Mesendoderm (in vitro differentiated cells): ENCODE measurements around the gene TMCC3.
"Not testable (repeated sequence)": the region's sequence is repeated elsewhere in the genome, so short reads cannot be mapped to it uniquely, and the experiment has no call there.

ENCODE experiments used
- DNase-seq: peaks from one replicate; pipeline ENCODE4 v3.0.0; 2013
- H2AK5ac ChIP-seq: 2 replicates; pipeline ENCODE4 v1.6.1; 2013; ENCODE audit warnings: low read length, inconsistent platforms
- H2BK120ac ChIP-seq: 2 replicates; pipeline ENCODE4 v1.6.1; 2013; ENCODE audit warnings: low read depth, mild to moderate bottlenecking, low read length, moderate library complexity, mixed read lengths
- H2BK15ac ChIP-seq: replicated peaks from 2 replicates; pipeline ENCODE4 v1.6.1; 2013; ENCODE audit warnings: low read depth, mild to moderate bottlenecking, moderate library complexity
- H2BK5ac ChIP-seq: 2 replicates; pipeline ENCODE4 v1.6.1; 2013; ENCODE audit warnings: low read length, inconsistent platforms
- H3K18ac ChIP-seq: 2 replicates; pipeline ENCODE4 v1.6.1; 2013; ENCODE audit warnings: mild to moderate bottlenecking, low read length, mixed read lengths
- H3K23ac ChIP-seq: one replicate; pipeline ENCODE4 v1.6.1; 2013; ENCODE audit warnings: low read length
- H3K27ac ChIP-seq: 2 replicates; pipeline ENCODE4 v1.5.1; 2013; ENCODE audit warnings: low read depth, mild to moderate bottlenecking, inconsistent platforms, low read length, moderate library complexity
- H3K27me3 ChIP-seq: 2 replicates; pipeline ENCODE4 v1.6.1; 2013; ENCODE audit warnings: low read length, control low read depth, mild to moderate bottlenecking, inconsistent platforms; ENCODE audit not compliant: insufficient read depth, poor library complexity
- H3K36me3 ChIP-seq: 2 replicates; pipeline ENCODE4 v1.6.1; 2013; ENCODE audit warnings: low read length, inconsistent platforms; ENCODE audit not compliant: control insufficient read depth, insufficient read depth
- H3K4ac ChIP-seq: one replicate; pipeline ENCODE4 v1.6.1; 2013; ENCODE audit warnings: low read depth, mild to moderate bottlenecking, low read length, moderate library complexity
- H3K4me1 ChIP-seq: 2 replicates; pipeline ENCODE4 v1.6.1; 2013; ENCODE audit warnings: low read depth, low read length, inconsistent platforms; ENCODE audit not compliant: control insufficient read depth
- H3K4me2 ChIP-seq: 2 replicates; pipeline ENCODE4 v1.6.1; 2013; ENCODE audit warnings: low read length
- H3K4me3 ChIP-seq: 2 replicates; pipeline ENCODE4 v1.5.1; 2013; ENCODE audit warnings: mild to moderate bottlenecking, low read length
- H3K56ac ChIP-seq: one replicate; pipeline ENCODE4 v1.6.1; 2013; ENCODE audit warnings: low read length
- H3K79me1 ChIP-seq: 2 replicates; pipeline ENCODE4 v1.6.1; 2013; ENCODE audit warnings: low read length, inconsistent platforms
- H3K79me2 ChIP-seq: 2 replicates; pipeline ENCODE4 v1.6.1; 2013; ENCODE audit warnings: mild to moderate bottlenecking, low read length; ENCODE audit not compliant: control insufficient read depth, insufficient read depth
- H3K9ac ChIP-seq: 2 replicates; pipeline ENCODE4 v1.6.1; 2013; ENCODE audit warnings: low read length, inconsistent platforms
- H4K5ac ChIP-seq: one replicate; pipeline ENCODE4 v1.6.1; 2013; ENCODE audit warnings: low read length
- H4K8ac ChIP-seq: one replicate; pipeline ENCODE4 v1.6.1; 2013; ENCODE audit warnings: low read depth, mild to moderate bottlenecking, control low read depth, low read length, moderate library complexity
- WGBS: extraction: QIAGEN DNeasy Blood & Tissue Kit; methylation state at CpG from one replicate; pipeline ENCODE4 v1.1.7; 2013; ENCODE audit warnings: low lambda C conversion rate, missing lambda C conversion rate; ENCODE audit not compliant: insufficient coverage; ENCODE audit errors: extremely low coverage; 5-methylcytosine and 5-hydroxymethylcytosine counted together

TMCC3 gene

GRCh38 chr12:94597268-94597667 lies 53.1 kb downstream of the TMCC3 start:
- Histone ChIP-seq H3K23ac (no peak overlapping the region), H4K8ac (no peak overlapping the region), H2BK5ac (no peak overlapping the region), H3K79me2 (no peaks in the 10 kb centered on the region), H3K4ac (no peak overlapping the region), H3K27me3 (peaks cover 2% of the 10 kb centered on the region), H3K36me3 (no peaks in the 10 kb centered on the region), H3K27ac (no peak overlapping the region), H3K56ac (no peak overlapping the region), H3K18ac (no peak overlapping the region), H3K4me2 (no peak overlapping the region), H3K4me1 (no peaks in the 10 kb centered on the region), H2BK120ac (no peak overlapping the region), H3K4me3 (no peak overlapping the region), H2BK15ac (no peak overlapping the region), H3K79me1 (no peaks in the 10 kb centered on the region), H3K9ac (no peak overlapping the region), H4K5ac (no peak overlapping the region), H2AK5ac (no peak overlapping the region)
- no CpG with 5 or more reads among the region's 5 CpGs for WGBS
- no peak for DNase-seq

GRCh38 chr12:94596596-94596995 lies 53.8 kb downstream of the TMCC3 start:
- H3K4me3 ChIP-seq = no peak overlapping the region
- no peaks in the 10 kb centered on the region for H3K79me2 ChIP-seq
- H3K4ac ChIP-seq = no peak overlapping the region
- H2AK5ac ChIP-seq = no peak overlapping the region
- H3K27me3 ChIP-seq = peaks cover 2% of the 10 kb centered on the region
- H3K23ac ChIP-seq = no peak overlapping the region
- no peaks in the 10 kb centered on the region for H3K79me1 ChIP-seq
- no peak overlapping the region for H3K27ac ChIP-seq
- H4K8ac ChIP-seq = no peak overlapping the region
- no peak overlapping the region for H3K56ac ChIP-seq
- no peak overlapping the region for H2BK120ac ChIP-seq
- DNase-seq = no peak
- H3K4me2 ChIP-seq = no peak overlapping the region
- no peaks in the 10 kb centered on the region for H3K4me1 ChIP-seq
- H3K18ac ChIP-seq = no peak overlapping the region
- WGBS = no CpG with 5 or more reads among the region's 2 CpGs
- H2BK5ac ChIP-seq = no peak overlapping the region
- H2BK15ac ChIP-seq = no peak overlapping the region
- no peak overlapping the region for H3K9ac ChIP-seq
- H3K36me3 ChIP-seq = no peaks in the 10 kb centered on the region
- H4K5ac ChIP-seq = no peak overlapping the region

GRCh38 chr12:94595152-94595551 lies 55.2 kb downstream of the TMCC3 start:
- no CpG with 5 or more reads among the region's 3 CpGs for WGBS
- Histone ChIP-seq H3K4ac (no peak overlapping the region), H3K79me1 (no peaks in the 10 kb centered on the region), H3K4me2 (no peak overlapping the region), H2BK15ac (no peak overlapping the region), H4K5ac (no peak overlapping the region), H2AK5ac (no peak overlapping the region), H3K18ac (no peak overlapping the region), H3K36me3 (no peaks in the 10 kb centered on the region), H3K9ac (no peak overlapping the region), H3K79me2 (no peaks in the 10 kb centered on the region), H2BK120ac (no peak overlapping the region), H3K4me3 (no peak overlapping the region), H3K23ac (no peak overlapping the region), H4K8ac (no peak overlapping the region), H3K27me3 (no peaks in the 10 kb centered on the region), H3K27ac (no peak overlapping the region), H3K56ac (no peak overlapping the region), H3K4me1 (no peaks in the 10 kb centered on the region), H2BK5ac (no peak overlapping the region)
- no peak for DNase-seq

- Histone ChIP-seq H3K4me2 (no peak overlapping the region), H3K4me1 (no peaks in the 10 kb centered on the region), H3K27ac (no peak overlapping the region), H3K36me3 (no peaks in the 10 kb centered on the region), H3K79me2 (no peaks in the 10 kb centered on the region), H3K4me3 (no peak overlapping the region), H3K27me3 (no peaks in the 10 kb centered on the region), H4K5ac (no peak overlapping the region), H4K8ac (no peak overlapping the region), H3K79me1 (no peaks in the 10 kb centered on the region), H2BK120ac (no peak overlapping the region), H3K4ac (no peak overlapping the region), H2AK5ac (no peak overlapping the region), H2BK15ac (no peak overlapping the region), H3K23ac (peak overlapping the region; percentile 73), H2BK5ac (no peak overlapping the region), H3K56ac (no peak overlapping the region), H3K18ac (no peak overlapping the region), H3K9ac (no peak overlapping the region)
- DNase-seq = no peak
- no CpG with 5 or more reads among the region's 3 CpGs for WGBS
Measured at GRCh38 chr12:94594443-94594825, 55.9 kb downstream of the TMCC3 start.

DNA sequence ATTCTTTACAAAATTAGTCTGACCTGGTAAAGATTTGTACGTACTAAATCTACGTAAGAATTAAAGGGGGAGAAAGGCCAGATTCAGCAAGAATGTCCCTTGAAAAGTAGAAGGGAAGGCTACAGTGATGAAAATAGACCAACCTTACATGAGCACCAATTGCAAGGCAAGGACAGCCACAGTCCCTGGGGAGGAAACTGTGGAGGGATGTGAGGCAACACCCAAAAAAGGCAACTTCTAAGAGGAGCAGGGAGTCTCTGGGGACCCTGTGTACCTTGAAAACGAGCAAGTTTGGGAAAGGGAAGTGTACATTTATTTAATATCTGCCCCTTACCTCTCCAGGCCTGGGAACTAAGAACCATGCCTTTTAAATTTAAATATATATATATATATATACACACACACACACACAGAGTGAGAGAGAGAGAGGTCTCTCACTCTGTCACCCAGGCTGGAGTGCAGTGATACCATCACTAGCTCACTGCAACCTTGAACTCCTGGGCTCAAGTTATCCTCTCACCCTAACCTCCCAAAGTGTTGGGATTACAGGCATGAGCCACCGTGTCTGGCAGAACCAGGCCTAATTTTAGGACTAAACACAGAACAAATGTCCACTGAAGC lies 56.4 kb downstream of the TMCC3 start:
- Histone ChIP-seq H3K4ac (no peak overlapping the region), H3K27ac (no peak overlapping the region), H3K27me3 (no peaks in the 10 kb centered on the region), H3K4me1 (no peaks in the 10 kb centered on the region), H3K79me1 (no peaks in the 10 kb centered on the region), H2BK120ac (no peak overlapping the region), H2AK5ac (no peak overlapping the region), H3K79me2 (no peaks in the 10 kb centered on the region), H3K4me3 (no peak overlapping the region), H3K9ac (no peak overlapping the region), H4K5ac (no peak overlapping the region), H3K36me3 (no peaks in the 10 kb centered on the region), H2BK15ac (no peak overlapping the region), H2BK5ac (no peak overlapping the region), H3K23ac (no peak overlapping the region), H3K18ac (no peak overlapping the region), H4K8ac (no peak overlapping the region), H3K56ac (no peak overlapping the region), H3K4me2 (no peak overlapping the region)
- no peak for DNase-seq
- WGBS = 79% methylated on average over 2 of the region's 4 CpGs

GRCh38 chr12:94592723-94593122 lies 57.6 kb downstream of the TMCC3 start:
- H4K5ac ChIP-seq, H2BK120ac ChIP-seq, H3K4ac ChIP-seq, DNase-seq, H3K4me1 ChIP-seq, H3K27ac ChIP-seq, H2BK5ac ChIP-seq, H3K4me2 ChIP-seq, H3K27me3 ChIP-seq, H2AK5ac ChIP-seq, H3K4me3 ChIP-seq, H3K18ac ChIP-seq, H4K8ac ChIP-seq, H3K56ac ChIP-seq, H3K79me1 ChIP-seq, H3K79me2 ChIP-seq, H2BK15ac ChIP-seq, H3K36me3 ChIP-seq, H3K23ac ChIP-seq, H3K9ac ChIP-seq: not testable (repeated sequence)
- no CpG with 5 or more reads among the region's 9 CpGs for WGBS
